ENCODE data around the gene BCAR1. TPM values are rescaled to one million over a fixed set of nuclear protein-coding genes. Genes with fewer than 3 reads are reported as not detected.

Gene BCAR1
- total and polyA plus RNA-seq, 2 of the 13 experiments (the other 11 are each of a cell fraction or from before 2014, with no cell fraction given), result 48.1 to 51.7 TPM

DNA sequence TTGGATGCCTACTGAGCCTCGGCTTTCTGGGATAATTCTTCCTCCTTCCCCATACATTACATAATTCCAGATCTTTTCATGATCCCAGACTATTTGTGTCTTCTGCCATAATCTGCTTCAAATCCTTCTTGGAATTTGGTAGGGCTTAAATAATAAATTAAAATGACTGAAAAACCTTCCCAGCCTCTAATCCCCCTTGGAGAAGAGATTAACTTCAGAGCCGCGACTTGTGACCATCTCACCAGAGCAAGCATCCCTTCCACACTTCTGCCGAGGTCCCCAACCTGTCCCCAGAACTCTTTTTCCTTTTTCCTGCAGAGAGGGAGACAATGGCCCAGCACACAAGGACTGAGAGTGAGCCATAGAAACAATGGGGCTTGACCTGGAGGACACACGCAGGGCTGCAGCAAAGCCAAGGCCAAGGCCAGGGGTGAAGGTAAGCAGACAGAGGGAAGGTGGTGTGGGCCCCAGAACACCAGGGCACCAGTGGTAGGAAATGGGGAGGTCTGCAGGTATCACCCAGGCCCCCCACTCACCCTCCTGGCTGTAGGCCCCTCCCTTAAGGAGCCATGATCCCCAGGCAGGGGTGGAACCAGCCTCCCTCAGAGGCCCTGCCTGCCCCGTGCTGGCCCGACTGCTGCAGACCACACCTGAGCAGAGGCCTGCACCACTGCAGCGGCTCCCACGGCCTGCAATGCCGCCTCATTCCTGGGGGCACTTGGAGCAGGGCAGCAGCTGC, 9.6 kb upstream of the BCAR1 start (continued):
- TF ChIP-seq SKI (IDR thresholded peaks at IDR 0.05; ENCODE audit: partially characterized antibody) (peak; percentile 92), RFXANK (CRISPR knock-in tag; IDR thresholded peaks at IDR 0.05) (no peak), HNRNPL (IDR thresholded peaks at IDR 0.05; ENCODE audit: low read depth, low read length) (peak; percentile 59; the same call in 1 of the 2 replicates), MAFK (conservative IDR thresholded peaks at IDR 0.05 in 1 of 2, IDR thresholded peaks at IDR 0.05 in 1 of 2; ENCODE audit: low read length in 2 of 2) (no peak), TSC22D2 (CRISPR knock-in tag; IDR thresholded peaks at IDR 0.05; ENCODE audit: borderline replicate concordance) (peak; percentile 30; the same call in 1 of the 2 replicates), RXRB (CRISPR knock-in tag; IDR thresholded peaks at IDR 0.05; ENCODE audit: borderline replicate concordance) (peak; percentile 64)
- TF ChIP-seq, protein P1, sequence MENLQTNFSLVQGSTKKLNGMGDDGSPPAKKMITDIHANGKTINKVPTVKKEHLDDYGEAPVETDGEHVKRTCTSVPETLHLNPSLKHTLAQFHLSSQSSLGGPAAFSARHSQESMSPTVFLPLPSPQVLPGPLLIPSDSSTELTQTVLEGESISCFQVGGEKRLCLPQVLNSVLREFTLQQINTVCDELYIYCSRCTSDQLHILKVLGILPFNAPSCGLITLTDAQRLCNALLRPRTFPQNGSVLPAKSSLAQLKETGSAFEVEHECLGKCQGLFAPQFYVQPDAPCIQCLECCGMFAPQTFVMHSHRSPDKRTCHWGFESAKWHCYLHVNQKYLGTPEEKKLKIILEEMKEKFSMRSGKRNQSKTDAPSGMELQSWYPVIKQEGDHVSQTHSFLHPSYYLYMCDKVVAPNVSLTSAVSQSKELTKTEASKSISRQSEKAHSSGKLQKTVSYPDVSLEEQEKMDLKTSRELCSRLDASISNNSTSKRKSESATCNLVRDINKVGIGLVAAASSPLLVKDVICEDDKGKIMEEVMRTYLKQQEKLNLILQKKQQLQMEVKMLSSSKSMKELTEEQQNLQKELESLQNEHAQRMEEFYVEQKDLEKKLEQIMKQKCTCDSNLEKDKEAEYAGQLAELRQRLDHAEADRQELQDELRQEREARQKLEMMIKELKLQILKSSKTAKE (CRISPR knock-in tag; IDR thresholded peaks at IDR 0.05; ENCODE audit: borderline replicate concordance), result peak; percentile 82

DNA sequence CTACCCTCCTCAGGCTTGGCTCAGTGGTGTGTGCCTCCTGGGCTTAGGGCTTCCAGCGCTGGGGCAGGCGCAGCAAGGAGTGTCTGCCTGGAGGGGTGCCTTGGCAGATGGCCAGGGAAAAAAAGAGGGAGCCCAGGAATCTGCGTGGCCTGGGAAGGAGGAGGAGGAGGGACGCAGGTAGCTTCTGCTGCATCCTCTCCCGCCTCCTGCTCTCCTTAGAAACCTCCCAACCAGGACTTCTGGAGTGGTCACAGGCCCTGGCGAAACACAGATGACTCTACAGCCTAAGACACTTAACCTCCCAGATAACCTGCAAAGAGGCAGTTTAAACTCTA, 7.3 kb upstream of the BCAR1 start:
- BruUV-seq (replicated peaks), result no TSS peak
- ATAC-seq, result no peak
- H3K4me3 ChIP-seq (replicated peaks in 1 of 3; ENCODE audit: insufficient read depth in 1 of 3, low read depth in 2 of 3, low read length in 3 of 3), result no peak overlapping the region
- H3K27ac ChIP-seq (ENCODE audit: extremely low read length, insufficient read depth, low read length), result no peak overlapping the region
- no peak overlapping the region for H3K9ac ChIP-seq (ENCODE audit: insufficient read depth, low read depth, low read length)
- ChIA-PET CTCF (ENCODE audit: low intra/inter-chr PET ratio, low total read pairs) (no interaction called here), POLR2A (interaction anchor here (1.1 kb wide), 1 partner anchor 47 kb away, joined by 3 read pairs; no protein-coding TSS in a partner anchor)
- no peak for DNase-seq (ENCODE audit: low spot score)
- peaks cover 90% of the 10 kb centered on the region for H3K79me2 ChIP-seq (ENCODE audit: insufficient read depth, low read length)
- no peaks in the 10 kb centered on the region for H3K9me3 ChIP-seq (ENCODE audit: low read length)
- intact Hi-C loops (cut with micrococcal nuclease; ENCODE audit: unreplicated experiment), result no loop called here
- H3K36me3 ChIP-seq (replicated peaks in 1 of 2; ENCODE audit: control insufficient read depth in 1 of 2, insufficient read depth in 2 of 2, low read length in 2 of 2), result peaks cover 3 to 8% of the 10 kb centered on the region in 2 experiments; a peak in 2 of 5 replicates
- no peak overlapping the region for H2AFZ ChIP-seq (ENCODE audit: low read length)
- no peak overlapping the region for H3K4me2 ChIP-seq (ENCODE audit: low read depth, low read length)
- FAIRE-seq, result no peak
- in situ Hi-C loops (cut with HindIII; ENCODE audit: extremely low pct_ligation_motif_present, low pct_unique_long_range_greater_than_20kb), result no loop called here
- peaks cover 91% of the 10 kb centered on the region for H3K4me1 ChIP-seq (ENCODE audit: insufficient read depth, low read length)
- WGBS (ENCODE audit: low lambda C conversion rate), result 100% methylated on average over 6 of the region's 6 CpGs
- no peaks in the 10 kb centered on the region for H3K27me3 ChIP-seq (ENCODE audit: control insufficient read depth in 1 of 2, insufficient read depth in 2 of 2, low read length in 2 of 2)
- peaks cover 59% of the 10 kb centered on the region for H4K20me1 ChIP-seq (ENCODE audit: insufficient read depth, low read length)
- TF ChIP-seq, protein P2, sequence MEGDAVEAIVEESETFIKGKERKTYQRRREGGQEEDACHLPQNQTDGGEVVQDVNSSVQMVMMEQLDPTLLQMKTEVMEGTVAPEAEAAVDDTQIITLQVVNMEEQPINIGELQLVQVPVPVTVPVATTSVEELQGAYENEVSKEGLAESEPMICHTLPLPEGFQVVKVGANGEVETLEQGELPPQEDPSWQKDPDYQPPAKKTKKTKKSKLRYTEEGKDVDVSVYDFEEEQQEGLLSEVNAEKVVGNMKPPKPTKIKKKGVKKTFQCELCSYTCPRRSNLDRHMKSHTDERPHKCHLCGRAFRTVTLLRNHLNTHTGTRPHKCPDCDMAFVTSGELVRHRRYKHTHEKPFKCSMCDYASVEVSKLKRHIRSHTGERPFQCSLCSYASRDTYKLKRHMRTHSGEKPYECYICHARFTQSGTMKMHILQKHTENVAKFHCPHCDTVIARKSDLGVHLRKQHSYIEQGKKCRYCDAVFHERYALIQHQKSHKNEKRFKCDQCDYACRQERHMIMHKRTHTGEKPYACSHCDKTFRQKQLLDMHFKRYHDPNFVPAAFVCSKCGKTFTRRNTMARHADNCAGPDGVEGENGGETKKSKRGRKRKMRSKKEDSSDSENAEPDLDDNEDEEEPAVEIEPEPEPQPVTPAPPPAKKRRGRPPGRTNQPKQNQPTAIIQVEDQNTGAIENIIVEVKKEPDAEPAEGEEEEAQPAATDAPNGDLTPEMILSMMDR (CRISPR knock-in tag; IDR thresholded peaks at IDR 0.05), result no peak
- TF ChIP-seq ATRX (CRISPR knock-in tag; IDR thresholded peaks at IDR 0.05; ENCODE audit: borderline replicate concordance), result no peak
- TF ChIP-seq ZNF775 (CRISPR knock-in tag; IDR thresholded peaks at IDR 0.05; ENCODE audit: borderline replicate concordance), result no peak
- TF ChIP-seq KLF9 (CRISPR knock-in tag; IDR thresholded peaks at IDR 0.05; ENCODE audit: low read depth), result no peak
- no peak for TF ChIP-seq RXRB (CRISPR knock-in tag; IDR thresholded peaks at IDR 0.05; ENCODE audit: borderline replicate concordance)
- TF ChIP-seq GABPA (IDR thresholded peaks at IDR 0.05; ENCODE audit: low read depth, low read length), result no peak
- no peak for TF ChIP-seq GABPA (CRISPR knock-in tag; IDR thresholded peaks at IDR 0.05; ENCODE audit: low read depth)
- no peak for TF ChIP-seq ZNF543 (CRISPR knock-in tag; IDR thresholded peaks at IDR 0.05)
- TF ChIP-seq NR3C1 (CRISPR knock-in tag; IDR thresholded peaks at IDR 0.05), result no peak
- TF ChIP-seq ZNF136 (CRISPR knock-in tag; IDR thresholded peaks at IDR 0.05; ENCODE audit: low read depth), result no peak
- TF ChIP-seq TARDBP (CRISPR knock-in tag; IDR thresholded peaks at IDR 0.05), result no peak

Data from HepG2 (cell line).